IMR-90 (cell line): ENCODE data around the gene TNFRSF18. TPM values are rescaled to one million over a fixed set of nuclear protein-coding genes. Genes with fewer than 3 reads are reported as not detected.

Source experiments
- ATAC-seq: fragments of 200-7000 bp; cut with Tn5 transposase; 2 replicates; pipeline ENCODE4 v1.9.1; 2020; ENCODE audit warnings: low read depth, mild to moderate bottlenecking, moderate library complexity
- BruUV-seq: library from RNA; stranded (reverse); fragments of 400-500 nt; replicated peaks from 2 replicates; lab custom pipeline; 2021; lab: Mats Ljungman, UMichigan
- CTCF ChIA-PET: fragments of 300-600 bp; formaldehyde crosslinking; extraction: SDS; loops from one replicate; lab custom pipeline; 2021; ENCODE audit warnings: antibody characterized with exemption; lab: Yijun Ruan, JAX
- POLR2A ChIA-PET: fragments of 300-600 bp; sonication (Branson Sonifier 250); formaldehyde crosslinking; loops from one replicate; lab custom pipeline; 2022; ENCODE audit warnings: antibody characterized with exemption; ENCODE audit not compliant: unreplicated experiment; lab: Charles Lee
- DNase-seq: peaks from one replicate; pipeline ENCODE4 v3.0.0; 2013
- H2AFZ ChIP-seq: replicated peaks from 2 replicates; pipeline ENCODE3; 2013; ENCODE audit warnings: low read length, mild to moderate bottlenecking; ENCODE audit not compliant: poor library complexity
- H2AK5ac ChIP-seq: 2 replicates; pipeline ENCODE4 v1.6.1; 2013; ENCODE audit warnings: low read depth, low read length, inconsistent platforms
- H2AK9ac ChIP-seq: replicated peaks from 2 replicates; pipeline ENCODE3; 2013; ENCODE audit warnings: mild to moderate bottlenecking, low read depth, low read length, moderate library complexity; ENCODE audit not compliant: poor library complexity
- H2BK120ac ChIP-seq: 2 replicates; pipeline ENCODE4 v1.6.1; 2013; ENCODE audit warnings: low read depth, low read length, inconsistent platforms
- H2BK15ac ChIP-seq: 3 replicates; pipeline ENCODE4 v1.6.1; 2013; ENCODE audit warnings: low read depth, low read length, inconsistent platforms
- H2BK20ac ChIP-seq: 2 replicates; pipeline ENCODE4 v1.6.1; 2013; ENCODE audit warnings: low read depth, mild to moderate bottlenecking, inconsistent platforms, low read length, moderate library complexity
- H2BK5ac ChIP-seq: 2 replicates; pipeline ENCODE4 v1.6.1; 2013; ENCODE audit warnings: mild to moderate bottlenecking, low read depth, low read length, inconsistent platforms; ENCODE audit not compliant: poor library complexity, severe bottlenecking
- H3K14ac ChIP-seq: replicated peaks from 2 replicates; pipeline ENCODE4 v1.6.1; 2013; ENCODE audit warnings: low read depth, low read length, inconsistent platforms
- H3K18ac ChIP-seq: 2 replicates; pipeline ENCODE4 v1.6.1; 2013; ENCODE audit warnings: low read depth, low read length, control low read depth
- H3K23ac ChIP-seq: 2 replicates; pipeline ENCODE4 v1.6.1; 2013; ENCODE audit warnings: low read depth, low read length, inconsistent platforms
- H3K27ac ChIP-seq: 2 replicates; pipeline ENCODE4 v1.5.1; 2013; ENCODE audit warnings: mild to moderate bottlenecking, control low read depth, low read length; ENCODE audit not compliant: insufficient read depth
- H3K27me3 ChIP-seq: 2 replicates; pipeline ENCODE4 v1.6.1; 2013; ENCODE audit warnings: low read length; ENCODE audit not compliant: control insufficient read depth, insufficient read depth
- H3K36me3 ChIP-seq: 2 replicates; pipeline ENCODE4 v1.6.1; 2013; ENCODE audit warnings: low read length, mixed read lengths; ENCODE audit not compliant: control insufficient read depth, insufficient read depth
- H3K4ac ChIP-seq: 2 replicates; pipeline ENCODE4 v1.6.1; 2013; ENCODE audit warnings: low read depth, low read length, inconsistent platforms
- H3K4me1 ChIP-seq: 2 replicates; pipeline ENCODE4 v1.6.1; 2013; ENCODE audit warnings: low read length, mixed read lengths; ENCODE audit not compliant: control insufficient read depth, insufficient read depth
- H3K4me2 ChIP-seq: 2 replicates; pipeline ENCODE4 v1.6.1; 2013; ENCODE audit warnings: low read depth, mild to moderate bottlenecking, control low read depth, low read length, moderate library complexity
- H3K4me3 ChIP-seq: 2 replicates; pipeline ENCODE4 v1.5.1; 2013; ENCODE audit warnings: low read depth, mild to moderate bottlenecking, control low read depth, low read length, moderate library complexity; ENCODE audit not compliant: insufficient read depth
- H3K56ac ChIP-seq: 2 replicates; pipeline ENCODE4 v1.6.1; 2013; ENCODE audit warnings: low read length, inconsistent platforms; ENCODE audit not compliant: insufficient read depth; ENCODE audit errors: extremely low read depth
- H3K79me1 ChIP-seq, 2 experiments: 2 replicates each; pipeline ENCODE4 v1.6.1; 2013; ENCODE audit warnings: low read length in 2 of 2, inconsistent platforms in 1 of 2, low read depth in 1 of 2
- H3K9ac ChIP-seq: 2 replicates; pipeline ENCODE4 v1.6.1; 2013; ENCODE audit warnings: low read depth, low read length, control low read depth
- H3K9me1 ChIP-seq: 2 replicates; pipeline ENCODE4 v1.6.1; 2013; ENCODE audit warnings: low read length, inconsistent platforms; ENCODE audit not compliant: insufficient read depth
- H3K9me3 ChIP-seq: 2 replicates; pipeline ENCODE4 v1.6.1; 2013; ENCODE audit warnings: low read length; ENCODE audit not compliant: control insufficient read depth, insufficient read depth
- H4K20me1 ChIP-seq: 2 replicates; pipeline ENCODE4 v1.6.1; 2013; ENCODE audit warnings: low read length, inconsistent platforms; ENCODE audit not compliant: insufficient read depth
- H4K5ac ChIP-seq: 2 replicates; pipeline ENCODE4 v1.6.1; 2013; ENCODE audit warnings: mild to moderate bottlenecking, low read depth, low read length, control low read depth
- H4K8ac ChIP-seq, 2 experiments: 2 replicates each; pipeline ENCODE4 v1.6.1; 2013; ENCODE audit warnings: low read depth in 2 of 2, low read length in 2 of 2, control low read depth in 1 of 2, inconsistent platforms in 1 of 2
- H4K91ac ChIP-seq: 2 replicates; pipeline ENCODE4 v1.6.1; 2013; ENCODE audit warnings: low read depth, low read length, inconsistent platforms; ENCODE audit not compliant: insufficient read depth
- BHLHE40 ChIP-seq: fragments of 150-350 bp; IDR thresholded peaks from 2 replicates; pipeline ENCODE4 v1.6.1; 2016; ENCODE audit warnings: mild to moderate bottlenecking, low read depth, low read length
- MAFK ChIP-seq: IDR thresholded peaks from 2 replicates; pipeline ENCODE4 v1.6.1; 2012; ENCODE audit warnings: low read depth, low read length, improper control_type of control experiment
- MAZ ChIP-seq: IDR thresholded peaks from 2 replicates; pipeline ENCODE4 v1.6.1; 2012; ENCODE audit warnings: low read depth, mild to moderate bottlenecking, low read length, improper control_type of control experiment, moderate library complexity, borderline replicate concordance
- NFE2L2 ChIP-seq: fragments of 150-350 bp; IDR thresholded peaks from 2 replicates; pipeline ENCODE4 v1.6.1; 2016; ENCODE audit warnings: low read depth, mild to moderate bottlenecking, low read length
- POLR2A ChIP-seq: IDR thresholded peaks from 2 replicates; pipeline ENCODE4 v1.6.1; 2012; ENCODE audit warnings: mild to moderate bottlenecking, low read depth, low read length
- RCOR1 ChIP-seq: IDR thresholded peaks from 2 replicates; pipeline ENCODE4 v1.6.1; 2012; ENCODE audit warnings: mild to moderate bottlenecking, low read length, improper control_type of control experiment; ENCODE audit not compliant: insufficient replicate concordance
- SMC3 ChIP-seq: fragments of 150-350 bp; IDR thresholded peaks from 2 replicates; pipeline ENCODE4 v1.6.1; 2016; ENCODE audit warnings: low read depth, mild to moderate bottlenecking, antibody characterized with exemption, low read length, moderate library complexity
- WGBS, 2 experiments: methylation state at CpG; one replicate each; pipeline versions ENCODE4 v1.1.5 to v1.1.7; 2013; ENCODE audit warnings: missing lambda C conversion rate in 2 of 2; ENCODE audit not compliant: insufficient read length in 1 of 2; ENCODE audit errors: extremely low coverage in 2 of 2; 5-methylcytosine and 5-hydroxymethylcytosine counted together
- dilution Hi-C: fragments of 300-500 bp; cut with HindIII; formaldehyde crosslinking; loops from one replicate; pipeline ENCODE4 v1.14.3; 2018; ENCODE audit warnings: low sequenced_read_pairs; ENCODE audit not compliant: unreplicated experiment
- in situ Hi-C: fragments of 300-500 bp; cut with MboI; formaldehyde crosslinking; loops from 3 replicates; pipeline ENCODE4 v1.14.3; 2019; ENCODE audit warnings: low sequenced_read_pairs, inconsistent platforms, mixed read lengths
- intact Hi-C: fragments of 100-400 bp; cut with micrococcal nuclease; formaldehyde crosslinking; loops from 2 replicates; pipeline ENCODE4 v1.10.0; 2022
- polyA plus RNA-seq, 3 experiments: library from polyadenylated mRNA; depleted of rRNA; stranded (reverse); fragments of >200 nt; gene quantifications; 2 replicates each; pipeline ENCODE4 v1.2.3, GENCODE V29; 2012; ENCODE audit warnings: low replicate concordance in 1 of 3
- total RNA-seq: library from RNA; depleted of rRNA; stranded (reverse); fragments of >200 nt; gene quantifications from 2 replicates; pipeline ENCODE4 v1.2.3, GENCODE V29; 2012
- TF ChIP-seq, protein P1 (sequence below): fragments of 150-350 bp; IDR thresholded peaks from 2 replicates; pipeline ENCODE4 v1.6.1; 2017; ENCODE audit warnings: mild to moderate bottlenecking, antibody characterized with exemption, low read length, low read depth
- TF ChIP-seq, protein P2 (sequence below): conservative IDR thresholded peaks from 2 replicates; pipeline ENCODE4 v1.5.1; 2012; ENCODE audit warnings: mild to moderate bottlenecking, low read depth, low read length, improper control_type of control experiment
- TF ChIP-seq, protein P3 (sequence below): fragments of 150-350 bp; IDR thresholded peaks from 2 replicates; pipeline ENCODE4 v1.6.1; 2016; ENCODE audit warnings: low read depth, mild to moderate bottlenecking, low read length, moderate library complexity, borderline replicate concordance

Gene TNFRSF18
- total and polyA plus RNA-seq, 2 of the 4 experiments (the other 2 are of a cell fraction) = 0.18 to 1.0 TPM

DNA sequence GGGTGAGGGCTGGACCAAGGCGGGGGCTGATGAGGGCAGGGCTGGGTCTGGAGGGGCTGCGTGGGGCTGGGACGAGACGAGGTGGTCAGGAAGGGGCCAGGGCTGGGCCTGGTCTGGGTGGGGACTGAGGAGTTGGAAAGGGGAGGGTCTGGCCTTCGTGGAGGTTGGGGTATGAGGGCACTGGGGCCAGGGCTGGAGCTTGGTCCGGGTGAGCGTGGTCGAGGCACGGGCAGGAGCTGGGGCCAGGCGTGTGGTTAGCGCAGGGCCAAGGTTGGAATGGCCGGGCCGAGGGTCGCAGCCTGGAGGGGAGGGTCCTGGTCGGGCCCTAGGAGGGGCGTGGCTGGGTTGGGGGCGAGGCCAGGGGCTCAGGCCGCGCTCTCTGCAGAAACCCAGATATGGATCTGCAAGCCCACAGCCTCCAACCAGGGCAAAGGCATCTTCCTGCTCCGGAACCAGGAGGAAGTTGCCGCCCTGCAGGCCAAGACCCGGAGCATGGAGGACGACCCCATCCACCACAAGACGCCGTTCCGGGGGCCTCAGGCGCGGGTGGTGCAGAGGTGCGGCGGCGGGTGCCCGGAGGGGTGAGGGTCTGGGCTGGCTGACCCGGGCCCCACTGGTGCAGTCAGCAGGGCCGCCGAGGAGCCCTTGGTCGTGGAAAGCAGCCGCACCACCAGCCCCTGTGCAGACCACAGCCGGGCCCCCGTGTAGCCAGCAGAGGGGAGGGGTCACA lies 23.7 kb downstream of the TNFRSF18 start:
- ChIA-PET CTCF (no interaction called here), POLR2A (no interaction called here)
- Histone ChIP-seq H3K14ac (no peak overlapping the region), H3K4me2 (no peak overlapping the region), H3K23ac (no peak overlapping the region), H3K4me3 (no peak overlapping the region), H3K56ac (no peak overlapping the region), H3K9me3 (no peaks in the 10 kb centered on the region), H2AFZ (no peak overlapping the region), H3K9ac (no peak overlapping the region), H3K9me1 (no peaks in the 10 kb centered on the region), H4K91ac (no peak overlapping the region), H3K36me3 (no peaks in the 10 kb centered on the region), H4K5ac (no peak overlapping the region), H3K4me1 (no peaks in the 10 kb centered on the region), H3K27ac (no peak overlapping the region), H2BK20ac (no peak overlapping the region), H2BK120ac (no peak overlapping the region), H4K20me1 (no peaks in the 10 kb centered on the region), H2AK9ac (no peak overlapping the region), H3K4ac (no peak overlapping the region), H3K18ac (no peak overlapping the region), H4K8ac (no peak overlapping the region), H3K79me1 (no peaks in the 10 kb centered on the region), H2AK5ac (no peak overlapping the region), H2BK15ac (no peak overlapping the region), H2BK5ac (no peak overlapping the region), H3K27me3 (peaks cover 7% of the 10 kb centered on the region; the same call in 1 of the 2 replicates)
- ATAC-seq = no peak
- TF ChIP-seq, protein P1, sequence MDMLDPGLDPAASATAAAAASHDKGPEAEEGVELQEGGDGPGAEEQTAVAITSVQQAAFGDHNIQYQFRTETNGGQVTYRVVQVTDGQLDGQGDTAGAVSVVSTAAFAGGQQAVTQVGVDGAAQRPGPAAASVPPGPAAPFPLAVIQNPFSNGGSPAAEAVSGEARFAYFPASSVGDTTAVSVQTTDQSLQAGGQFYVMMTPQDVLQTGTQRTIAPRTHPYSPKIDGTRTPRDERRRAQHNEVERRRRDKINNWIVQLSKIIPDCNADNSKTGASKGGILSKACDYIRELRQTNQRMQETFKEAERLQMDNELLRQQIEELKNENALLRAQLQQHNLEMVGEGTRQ = no peak
- TF ChIP-seq MAZ (no peak), MAFK (no peak), POLR2A (no peak), SMC3 (no peak), BHLHE40 (no peak), NFE2L2 (no peak), RCOR1 (no peak)
- TF ChIP-seq, protein P2, sequence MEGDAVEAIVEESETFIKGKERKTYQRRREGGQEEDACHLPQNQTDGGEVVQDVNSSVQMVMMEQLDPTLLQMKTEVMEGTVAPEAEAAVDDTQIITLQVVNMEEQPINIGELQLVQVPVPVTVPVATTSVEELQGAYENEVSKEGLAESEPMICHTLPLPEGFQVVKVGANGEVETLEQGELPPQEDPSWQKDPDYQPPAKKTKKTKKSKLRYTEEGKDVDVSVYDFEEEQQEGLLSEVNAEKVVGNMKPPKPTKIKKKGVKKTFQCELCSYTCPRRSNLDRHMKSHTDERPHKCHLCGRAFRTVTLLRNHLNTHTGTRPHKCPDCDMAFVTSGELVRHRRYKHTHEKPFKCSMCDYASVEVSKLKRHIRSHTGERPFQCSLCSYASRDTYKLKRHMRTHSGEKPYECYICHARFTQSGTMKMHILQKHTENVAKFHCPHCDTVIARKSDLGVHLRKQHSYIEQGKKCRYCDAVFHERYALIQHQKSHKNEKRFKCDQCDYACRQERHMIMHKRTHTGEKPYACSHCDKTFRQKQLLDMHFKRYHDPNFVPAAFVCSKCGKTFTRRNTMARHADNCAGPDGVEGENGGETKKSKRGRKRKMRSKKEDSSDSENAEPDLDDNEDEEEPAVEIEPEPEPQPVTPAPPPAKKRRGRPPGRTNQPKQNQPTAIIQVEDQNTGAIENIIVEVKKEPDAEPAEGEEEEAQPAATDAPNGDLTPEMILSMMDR = no peak
- TF ChIP-seq, protein P3, sequence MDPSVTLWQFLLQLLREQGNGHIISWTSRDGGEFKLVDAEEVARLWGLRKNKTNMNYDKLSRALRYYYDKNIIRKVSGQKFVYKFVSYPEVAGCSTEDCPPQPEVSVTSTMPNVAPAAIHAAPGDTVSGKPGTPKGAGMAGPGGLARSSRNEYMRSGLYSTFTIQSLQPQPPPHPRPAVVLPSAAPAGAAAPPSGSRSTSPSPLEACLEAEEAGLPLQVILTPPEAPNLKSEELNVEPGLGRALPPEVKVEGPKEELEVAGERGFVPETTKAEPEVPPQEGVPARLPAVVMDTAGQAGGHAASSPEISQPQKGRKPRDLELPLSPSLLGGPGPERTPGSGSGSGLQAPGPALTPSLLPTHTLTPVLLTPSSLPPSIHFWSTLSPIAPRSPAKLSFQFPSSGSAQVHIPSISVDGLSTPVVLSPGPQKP = no peak
- no peak for DNase-seq
- WGBS, 2 experiments = 80% methylated on average over 20 of the region's 39 CpGs; no CpG with 5 or more reads in 1 of the 2 experiments
- intact Hi-C loops (no loop called here), in situ Hi-C loops (no loop called here), dilution Hi-C loops (no loop called here)
- BruUV-seq = no TSS peak
